ENCODE results near the gene LMLN.
"Not testable (repeated sequence)": the region's sequence is repeated elsewhere in the genome, so short reads cannot be mapped to it uniquely, and the experiment has no call there.

The LMLN gene

GRCh38 chr3:197956626-197956988, 3.4 kb upstream of the LMLN start:
- no peak for DNase-seq

GRCh38 chr3:197957790-197958133, 2.3 kb upstream of the LMLN start:
- DNase-seq, result no peak

GRCh38 chr3:197958346-197958745, 1.7 kb upstream of the LMLN start:
- no peak for DNase-seq

- not testable (repeated sequence) for DNase-seq
These were observed 1.2 kb upstream of the LMLN start for GRCh38 chr3:197958848-197959247.

- DNase-seq, result no peak
These were observed 522 bp upstream of the LMLN start for GRCh38 chr3:197959500-197959890.

- DNase-seq, result no peak
These were observed 921 bp downstream of the LMLN start for GRCh38 chr3:197960694-197961581.

GRCh38 chr3:197961582-197961945, 1.5 kb downstream of the LMLN start:
- no peak for DNase-seq

- no peak for DNase-seq
These were observed 3.1 kb downstream of the LMLN start for GRCh38 chr3:197963019-197963637.

GRCh38 chr3:197967337-197967989, 7.4 kb downstream of the LMLN start:
- not testable (repeated sequence) for DNase-seq

- DNase-seq, result no peak
These were observed 10.6 kb downstream of the LMLN start for GRCh38 chr3:197970588-197970987.

- DNase-seq, result no peak
These were observed 14.0 kb downstream of the LMLN start for GRCh38 chr3:197974016-197974415.

- DNase-seq, result no peak
These were observed 15.3 kb downstream of the LMLN start for GRCh38 chr3:197975311-197975710.

GRCh38 chr3:197983076-197983475, 23.1 kb downstream of the LMLN start:
- DNase-seq, result no peak

GRCh38 chr3:197989651-197990050, 29.6 kb downstream of the LMLN start:
- DNase-seq, result no peak

GRCh38 chr3:197994736-197995135, 34.7 kb downstream of the LMLN start:
- DNase-seq, result no peak

- no peak for DNase-seq
These were observed 36.8 kb downstream of the LMLN start for GRCh38 chr3:197996855-197997254.

- no peak for DNase-seq
These were observed 37.9 kb downstream of the LMLN start for GRCh38 chr3:197997936-197998335.

- no peak for DNase-seq
These were observed 57.1 kb downstream of the LMLN start for GRCh38 chr3:198017090-198017489.

- DNase-seq, result no peak
These were observed 58.4 kb downstream of the LMLN start for GRCh38 chr3:198018416-198018815.

- no peak for DNase-seq
These were observed 59.1 kb downstream of the LMLN start for GRCh38 chr3:198019115-198019514.

GRCh38 chr3:198021320-198021719, 61.3 kb downstream of the LMLN start:
- DNase-seq, result no peak

- DNase-seq, result no peak
These were observed 62.6 kb downstream of the LMLN start for GRCh38 chr3:198022604-198023003.

GRCh38 chr3:198025644-198026043, 65.6 kb downstream of the LMLN start:
- no peak for DNase-seq

- no peak for DNase-seq
These were observed 66.6 kb downstream of the LMLN start for GRCh38 chr3:198026620-198027019.

Measured in femur (tissue), 1 donor.